CD4-positive, alpha-beta T cell treated with Interleukin-4 for 4 hours (primary cell): ENCODE results near the gene PTBP2.

Experiments used
- DNase-seq: peaks from one replicate; pipeline ENCODE4 v3.0.0-alpha.2; 2020

Gene PTBP2

GRCh38 chr1:96825950-96826576, 104.5 kb downstream of the PTBP2 start:
- no peak for DNase-seq

- no peak for DNase-seq
Measured at GRCh38 chr1:96833376-96833775, 111.8 kb downstream of the PTBP2 start.

GRCh38 chr1:96834986-96835385, 113.4 kb downstream of the PTBP2 start:
- no peak for DNase-seq

GRCh38 chr1:96837057-96837780, 115.6 kb downstream of the PTBP2 start:
- DNase-seq = no peak

- DNase-seq = no peak
Measured at GRCh38 chr1:96837781-96838216, 116.2 kb downstream of the PTBP2 start.

GRCh38 chr1:96840396-96840795, 118.8 kb downstream of the PTBP2 start:
- DNase-seq = no peak

GRCh38 chr1:96842215-96842614, 120.6 kb downstream of the PTBP2 start:
- DNase-seq = no peak

- no peak for DNase-seq
Measured at GRCh38 chr1:96843196-96843595, 121.6 kb downstream of the PTBP2 start.

- DNase-seq = no peak
Measured at GRCh38 chr1:96843601-96844000, 122.0 kb downstream of the PTBP2 start.

- peak; percentile 23 for DNase-seq
Measured at GRCh38 chr1:96845464-96845863, 123.9 kb downstream of the PTBP2 start.

GRCh38 chr1:96861836-96862235, 140.3 kb downstream of the PTBP2 start:
- no peak for DNase-seq

GRCh38 chr1:96863449-96863848, 141.9 kb downstream of the PTBP2 start:
- no peak for DNase-seq
